ENCODE measurements around the gene PLCD3. TPM values are rescaled to one million over a fixed set of nuclear protein-coding genes. Genes with fewer than 3 reads are reported as not detected.

PLCD3 gene
- total and polyA plus RNA-seq, 2 of the 13 experiments (the other 11 are each of a cell fraction or from before 2014, with no cell fraction given): 11.3 to 39.1 TPM

GRCh38 chr17:45148183-45149036 is 16.1 kb upstream of the PLCD3 start, which contains the start of gene HEXIM1 (continued):
- TF ChIP-seq RARG (CRISPR knock-in tag; IDR thresholded peaks at IDR 0.05; ENCODE audit: low read depth): peak; percentile 22; the same call in 1 of the 2 replicates
- peak; percentile 23; the same call in 1 of the 2 replicates for TF ChIP-seq ZZZ3 (CRISPR knock-in tag; IDR thresholded peaks at IDR 0.05; ENCODE audit: borderline replicate concordance)
- no peak; the same call in 1 of the 2 replicates for TF ChIP-seq THAP7 (CRISPR knock-in tag; IDR thresholded peaks at IDR 0.05)
- TF ChIP-seq NFKBIZ (CRISPR knock-in tag; IDR thresholded peaks at IDR 0.05): peak; percentile 85
- TF ChIP-seq ZNF605 (CRISPR knock-in tag; IDR thresholded peaks at IDR 0.05): peak; percentile 31; the same call in 1 of the 2 replicates
- TF ChIP-seq ZNF503 (CRISPR knock-in tag; IDR thresholded peaks at IDR 0.05): 0 out of 2 replicates have a peak, but pooled peaks have one; percentile 27
- no peak for TF ChIP-seq ATAD3A (CRISPR knock-in tag; IDR thresholded peaks at IDR 0.05)
- 0 out of 2 replicates have a peak, but pooled peaks have one; percentile 62 for TF ChIP-seq STAT6 (CRISPR knock-in tag; IDR thresholded peaks at IDR 0.05; ENCODE audit: borderline replicate concordance)
- no peak; the same call in 1 of the 2 replicates for TF ChIP-seq ZNF3 (CRISPR knock-in tag; IDR thresholded peaks at IDR 0.05)
- TF ChIP-seq ZNF749 (CRISPR knock-in tag; IDR thresholded peaks at IDR 0.05; ENCODE audit: borderline replicate concordance): no peak
- 0 out of 2 replicates have a peak, but pooled peaks have one; percentile 22 for TF ChIP-seq ZBTB14 (CRISPR knock-in tag; IDR thresholded peaks at IDR 0.05)
- TF ChIP-seq ARID3A (IDR thresholded peaks at IDR 0.05; ENCODE audit: low read depth, low read length): peak; percentile 26; the same call in 1 of the 2 replicates
- TF ChIP-seq SMAD1 (CRISPR knock-in tag; IDR thresholded peaks at IDR 0.05; ENCODE audit: borderline replicate concordance, low read depth): peak; percentile 46; the same call in 1 of the 2 replicates
- TF ChIP-seq TEF (CRISPR knock-in tag; IDR thresholded peaks at IDR 0.05): no peak
- peak; percentile 88 for TF ChIP-seq ZBTB44 (CRISPR knock-in tag; IDR thresholded peaks at IDR 0.05)
- TF ChIP-seq MIER2 (CRISPR knock-in tag; IDR thresholded peaks at IDR 0.05): peak; percentile 11; the same call in 1 of the 2 replicates
